HCT116 (cell line): ENCODE data around the gene SPATC1L.

Experiments
- EZH2phosphoT487 ChIP-seq: fragments of 200-600 bp; IDR thresholded peaks from 2 replicates; pipeline ENCODE4 v1.6.1; 2018; ENCODE audit warnings: antibody characterized with exemption, borderline replicate concordance
- POLR2A ChIP-seq: IDR thresholded peaks from 2 replicates; pipeline ENCODE4 v1.7.0; 2011; ENCODE audit warnings: borderline replicate concordance; ENCODE audit not compliant: insufficient read depth, insufficient read length; ENCODE audit errors: extremely low read depth
- POLR2AphosphoS5 ChIP-seq: IDR thresholded peaks from 2 replicates; pipeline ENCODE4 v1.6.1; 2011; ENCODE audit warnings: mild to moderate bottlenecking, low read depth, low read length, moderate library complexity
- SIN3A ChIP-seq: IDR thresholded peaks from 2 replicates; pipeline ENCODE4 v1.6.1; 2012; ENCODE audit warnings: low read depth
- SP1 ChIP-seq: IDR thresholded peaks from 2 replicates; pipeline ENCODE4 v1.6.1; 2012; ENCODE audit warnings: low read depth
- SRF ChIP-seq: IDR thresholded peaks from 2 replicates; pipeline ENCODE4 v1.6.1; 2012; ENCODE audit warnings: low read depth
- TCF7L2 ChIP-seq: IDR thresholded peaks from 2 replicates; pipeline ENCODE4 v1.7.0; 2011; ENCODE audit warnings: borderline replicate concordance, inconsistent platforms; ENCODE audit not compliant: insufficient read depth, insufficient read length; ENCODE audit errors: extremely low read depth
- ZNF274 ChIP-seq: fragments of 200-500 bp; sonication (Bioruptor generic); IDR thresholded peaks from 2 replicates; pipeline ENCODE4 v1.6.1; 2014; ENCODE audit warnings: mild to moderate bottlenecking, low read depth, low read length, inconsistent platforms
- TF ChIP-seq, protein P1 (sequence below), 3 experiments: fragments of 200-600 bp in 1 of 3; sonication (generic) in 1 of 3; IDR thresholded peaks in 2 of 3; conservative IDR thresholded peaks in 1 of 3; 2 replicates each; pipeline ENCODE4 v1.5.1; 2012 to 2017; ENCODE audit warnings: low read depth in 2 of 3, low read length in 2 of 3, antibody characterized with exemption in 1 of 3, borderline replicate concordance in 1 of 3, control low read depth in 1 of 3, mild to moderate bottlenecking in 1 of 3, mixed read lengths in 1 of 3, mixed run types in 1 of 3, moderate library complexity in 1 of 3; ENCODE audit not compliant: insufficient read depth in 1 of 3

DNA sequence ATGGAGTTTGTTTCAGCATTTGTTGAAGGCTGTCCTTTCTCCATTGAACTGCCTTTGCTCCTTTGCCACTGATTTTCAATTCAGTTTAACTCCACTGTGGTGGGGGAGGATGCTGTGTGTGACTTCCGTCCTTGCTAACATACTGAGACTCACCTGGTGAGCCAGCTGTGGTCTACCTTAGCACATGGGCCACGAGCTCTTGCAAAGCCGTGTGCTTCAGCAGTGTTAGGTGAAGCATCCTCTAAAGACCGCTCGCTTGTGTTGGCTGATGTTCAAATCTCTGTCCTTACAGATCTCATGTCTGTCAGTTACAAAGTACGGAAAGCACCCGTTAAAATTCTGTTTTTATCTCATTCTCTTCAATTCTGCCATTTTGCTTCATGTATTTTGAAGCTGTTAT lies 3.6 kb upstream of the SPATC1L start:
- TF ChIP-seq SP1 (no peak), ZNF274 (no peak), POLR2A (no peak), EZH2phosphoT487 (no peak), SRF (no peak), POLR2AphosphoS5 (no peak), TCF7L2 (no peak), SIN3A (no peak)
- TF ChIP-seq, protein P1, sequence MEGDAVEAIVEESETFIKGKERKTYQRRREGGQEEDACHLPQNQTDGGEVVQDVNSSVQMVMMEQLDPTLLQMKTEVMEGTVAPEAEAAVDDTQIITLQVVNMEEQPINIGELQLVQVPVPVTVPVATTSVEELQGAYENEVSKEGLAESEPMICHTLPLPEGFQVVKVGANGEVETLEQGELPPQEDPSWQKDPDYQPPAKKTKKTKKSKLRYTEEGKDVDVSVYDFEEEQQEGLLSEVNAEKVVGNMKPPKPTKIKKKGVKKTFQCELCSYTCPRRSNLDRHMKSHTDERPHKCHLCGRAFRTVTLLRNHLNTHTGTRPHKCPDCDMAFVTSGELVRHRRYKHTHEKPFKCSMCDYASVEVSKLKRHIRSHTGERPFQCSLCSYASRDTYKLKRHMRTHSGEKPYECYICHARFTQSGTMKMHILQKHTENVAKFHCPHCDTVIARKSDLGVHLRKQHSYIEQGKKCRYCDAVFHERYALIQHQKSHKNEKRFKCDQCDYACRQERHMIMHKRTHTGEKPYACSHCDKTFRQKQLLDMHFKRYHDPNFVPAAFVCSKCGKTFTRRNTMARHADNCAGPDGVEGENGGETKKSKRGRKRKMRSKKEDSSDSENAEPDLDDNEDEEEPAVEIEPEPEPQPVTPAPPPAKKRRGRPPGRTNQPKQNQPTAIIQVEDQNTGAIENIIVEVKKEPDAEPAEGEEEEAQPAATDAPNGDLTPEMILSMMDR (IDR thresholded peaks at IDR 0.05 in 2 of 3, conservative IDR thresholded peaks at IDR 0.05 in 1 of 3; ENCODE audit: borderline replicate concordance in 1 of 3, insufficient read depth in 1 of 3, low read depth in 2 of 3, low read length in 2 of 3), result no peak
